Activated T-cell treated with anti-CD3 and anti-CD28 coated beads, Interleukin-2, amount 50 U/mL, for 48 hours (primary cell): ENCODE results near the gene HUS1B.

Experiments
- DNase-seq, 2 experiments: peaks; one replicate each; pipeline ENCODE4 v3.0.0-alpha.2; 2020

The HUS1B gene

GRCh38 chr6:620950-621349 lies 36.0 kb downstream of the HUS1B start:
- DNase-seq, result no peak

DNA sequence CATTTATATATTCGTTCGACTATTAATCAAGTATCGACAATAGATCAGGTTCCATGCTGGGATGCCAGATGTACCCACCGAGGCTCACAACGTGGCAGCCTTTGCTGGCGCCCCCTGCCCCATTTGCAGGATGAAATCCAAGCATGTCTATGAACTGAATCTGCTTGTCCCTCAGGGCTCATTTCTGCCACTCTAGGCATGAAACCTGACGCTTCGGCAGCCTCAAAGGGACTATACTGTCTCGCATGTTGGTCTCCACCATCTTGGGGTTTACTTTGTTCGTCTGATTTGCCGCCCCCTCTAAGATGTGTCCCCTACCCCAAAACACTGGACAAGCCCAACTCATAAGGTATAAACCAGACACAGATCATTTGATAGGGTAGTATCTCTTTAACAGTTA lies 36.7 kb downstream of the HUS1B start:
- no peak for DNase-seq

GRCh38 chr6:617456-618100 lies 39.3 kb downstream of the HUS1B start:
- DNase-seq, result no peak

- DNase-seq, result no peak
These were observed 42.9 kb downstream of the HUS1B start for GRCh38 chr6:613981-614380.

DNA sequence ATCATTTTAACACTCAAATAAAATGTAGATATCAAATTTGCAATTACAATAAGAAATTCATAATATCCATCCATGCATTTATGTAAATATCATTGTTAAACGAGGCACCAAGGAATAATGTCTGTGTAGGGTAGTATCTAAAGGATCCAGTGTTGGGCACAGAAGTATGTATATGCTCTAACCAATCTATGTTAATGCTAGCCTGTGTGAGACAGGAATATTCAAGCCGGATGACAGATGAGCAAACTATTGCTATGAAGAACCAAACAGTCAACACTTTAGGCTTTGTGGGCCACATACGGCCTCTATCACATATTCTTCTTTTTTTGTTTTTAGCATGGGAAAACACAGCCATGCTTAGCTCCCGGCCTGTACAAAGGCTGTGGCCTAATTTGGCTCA lies 45.0 kb downstream of the HUS1B start:
- DNase-seq, result no peak

- DNase-seq, result no peak
These were observed 46.0 kb downstream of the HUS1B start for GRCh38 chr6:610882-611281.

DNA sequence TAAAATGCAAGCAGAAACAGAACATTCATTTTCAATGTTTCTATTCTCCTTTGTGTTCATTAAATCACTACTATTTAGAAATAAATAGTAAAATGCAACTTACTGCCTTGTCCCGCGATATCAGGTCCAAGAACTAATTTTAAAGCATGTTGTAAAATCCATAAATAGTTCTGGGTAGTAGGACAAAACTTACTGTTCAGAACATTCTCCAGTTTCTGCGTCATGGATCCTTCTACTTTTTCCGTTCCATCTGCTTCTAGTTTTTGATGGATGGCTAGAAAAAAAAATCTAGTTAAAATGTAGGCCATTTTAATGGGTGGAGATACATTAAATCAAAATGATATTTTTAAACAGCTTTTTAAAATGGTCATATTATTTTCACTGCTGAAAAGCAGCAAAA lies 47.0 kb downstream of the HUS1B start:
- DNase-seq, result no peak

DNA sequence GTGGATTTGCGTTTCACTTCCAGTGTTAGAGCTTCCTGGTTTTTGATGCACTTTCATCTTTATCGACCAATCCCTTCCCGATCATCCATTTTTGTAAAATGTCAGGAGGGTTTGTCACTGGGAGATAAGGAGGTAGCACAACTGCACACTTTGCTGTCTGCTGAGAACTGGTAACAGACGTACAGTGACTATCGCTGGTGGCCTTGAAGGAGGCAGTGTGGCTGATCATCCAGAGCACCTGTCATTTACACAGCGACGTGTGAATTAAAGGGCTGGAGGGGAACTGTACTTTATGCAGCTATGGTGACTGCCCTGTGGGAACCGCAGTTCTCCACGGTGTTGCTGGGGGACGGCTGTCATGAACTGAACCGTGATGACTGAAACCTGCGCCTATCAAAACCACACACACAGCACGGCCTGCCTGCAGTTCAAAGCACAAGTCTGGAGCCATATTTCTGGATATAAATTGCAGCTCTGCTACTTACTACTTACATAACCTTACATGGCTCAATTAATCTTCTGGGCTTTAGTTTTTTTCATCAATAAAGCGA lies 50.0 kb downstream of the HUS1B start:
- DNase-seq, result no peak
